AG10803 (cell line): ENCODE results near the gene ODAD4.
A peak's percentile ranks its signal among the peaks of the same experiment; 100 is the strongest.

Source experiments
- DNase-seq: peaks from one replicate; pipeline ENCODE4 v3.0.0; 2010; ENCODE audit warnings: low read depth
- H3K4me3 ChIP-seq: 2 replicates; pipeline ENCODE4 v1.5.1; 2011; ENCODE audit warnings: mild to moderate bottlenecking, low read length, control low read depth
- CTCF ChIP-seq: conservative IDR thresholded peaks from 2 replicates; pipeline ENCODE4 v1.5.1; 2011; ENCODE audit warnings: mild to moderate bottlenecking, low read length, control low read depth, inconsistent platforms

Gene ODAD4

GRCh38 chr17:41893384-41893783 lies 37.0 kb upstream of the ODAD4 start:
- H3K4me3 ChIP-seq: no peak overlapping the region
- no peak for TF ChIP-seq CTCF
- DNase-seq: no peak

GRCh38 chr17:41894791-41895331 lies 35.6 kb upstream of the ODAD4 start:
- no peak for TF ChIP-seq CTCF
- peak; percentile 84 for DNase-seq

GRCh38 chr17:41895617-41896016 lies 34.8 kb upstream of the ODAD4 start:
- H3K4me3 ChIP-seq: no peak overlapping the region
- peak; percentile 70 for DNase-seq
- TF ChIP-seq CTCF: no peak

More at GRCh38 chr17:41894791-41895331, 35.6 kb upstream of the ODAD4 start:
- H3K4me3 ChIP-seq: no peak overlapping the region

- no peak for DNase-seq
- no peak for TF ChIP-seq CTCF
- no peak overlapping the region for H3K4me3 ChIP-seq
These were observed 33.7 kb upstream of the ODAD4 start for GRCh38 chr17:41896726-41897125.

- no peak for DNase-seq
- no peak for TF ChIP-seq CTCF
- H3K4me3 ChIP-seq: no peak overlapping the region
These were observed 28.8 kb upstream of the ODAD4 start for GRCh38 chr17:41901646-41902045.

GRCh38 chr17:41904242-41904841 lies 26.1 kb upstream of the ODAD4 start:
- TF ChIP-seq CTCF: no peak
- no peak for DNase-seq
- no peak overlapping the region for H3K4me3 ChIP-seq

GRCh38 chr17:41905172-41905571 lies 25.2 kb upstream of the ODAD4 start:
- no peak for DNase-seq
- no peak overlapping the region for H3K4me3 ChIP-seq
- no peak for TF ChIP-seq CTCF
